Stimulated activated CD4-positive, alpha-beta T cell treated with anti-CD3 and anti-CD28 coated beads, Interleukin-1b, Interleukin-23, amount 100 ng/mL, for 48 hours (primary cell): ENCODE measurements around the gene GPANK1.

Experiments
- DNase-seq: peaks from one replicate; pipeline ENCODE4 v3.0.0-alpha.2; 2020

The GPANK1 gene

DNA sequence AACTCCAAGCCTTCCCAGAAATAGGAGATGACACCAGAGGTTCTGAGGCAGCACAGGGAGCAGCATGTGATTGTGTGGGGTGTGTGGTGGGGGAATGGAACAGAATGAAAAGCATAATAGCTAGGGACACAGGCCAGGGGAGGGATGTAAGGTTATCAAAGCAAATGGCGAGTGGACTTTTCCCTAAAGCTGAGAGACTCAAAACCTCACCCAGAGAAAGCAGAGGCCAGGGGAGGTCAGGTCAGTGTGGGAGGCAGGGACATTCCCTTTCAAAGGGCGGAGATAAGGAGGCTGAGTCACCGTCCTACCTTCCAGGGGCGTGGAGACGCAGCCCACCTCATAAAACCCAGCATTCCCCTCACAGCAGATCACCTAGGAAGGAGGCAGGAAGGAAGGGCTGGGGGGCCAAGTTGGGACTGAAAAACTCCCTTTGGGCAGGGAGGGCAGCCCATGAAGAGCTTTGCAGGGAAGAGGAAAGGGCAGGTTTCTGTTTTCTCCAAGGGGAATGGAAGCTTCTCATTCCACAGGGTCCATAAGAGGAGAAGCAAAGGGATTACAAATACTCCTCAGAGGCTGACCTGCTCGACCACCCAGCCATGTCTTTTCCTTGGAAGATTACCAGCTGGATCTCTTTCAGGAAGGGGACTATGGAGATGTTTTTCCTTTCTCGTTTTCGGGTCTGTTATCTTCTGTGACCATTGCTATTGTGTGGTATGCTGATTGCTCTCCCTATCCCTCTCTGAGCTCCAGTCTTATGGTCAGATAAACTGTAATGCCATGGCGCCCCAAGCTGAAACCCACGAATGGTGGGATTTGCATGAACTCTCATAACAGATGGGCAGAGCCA is 25.7 kb upstream of the GPANK1 start:
- no peak for DNase-seq

DNA sequence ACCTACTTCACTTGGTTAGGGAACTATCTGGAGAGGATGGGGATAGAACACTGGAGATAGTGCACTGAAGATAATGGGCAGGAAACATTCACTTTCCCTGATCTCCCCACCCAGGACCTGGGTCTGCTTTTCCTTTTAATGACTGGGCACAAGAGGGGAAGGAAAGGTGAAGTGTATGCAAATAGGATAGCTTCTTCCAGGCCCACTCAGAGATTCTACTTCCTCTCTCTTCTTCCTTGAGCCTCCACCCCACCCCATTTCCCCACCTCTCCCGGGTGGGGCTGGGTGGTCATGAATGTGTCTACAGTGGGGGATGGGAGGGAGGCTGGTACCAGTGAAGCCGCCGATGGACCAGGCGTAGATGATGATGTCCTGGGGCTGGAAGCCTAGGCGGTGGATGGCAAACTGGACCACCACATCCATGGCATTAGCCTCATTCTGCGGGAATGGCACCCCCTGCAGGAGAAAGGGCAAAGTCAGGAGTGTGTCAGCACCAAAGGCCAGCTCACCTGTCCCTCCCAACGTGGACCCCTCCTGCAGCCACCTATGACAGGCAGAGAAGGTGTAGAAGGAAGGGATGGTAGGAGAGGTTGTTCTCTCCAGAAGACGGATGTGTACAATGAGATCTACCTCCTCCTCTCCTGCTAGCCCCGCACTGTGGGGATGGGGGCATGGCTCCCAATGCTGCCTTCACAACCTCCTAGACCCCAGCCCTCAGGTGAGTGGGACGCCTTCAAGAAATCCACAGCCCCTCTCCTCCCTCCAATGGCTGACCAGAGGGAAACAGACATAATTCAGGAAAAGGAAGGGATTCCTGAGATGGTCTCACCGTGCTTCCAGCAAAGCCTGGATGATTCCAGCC is 24.7 kb upstream of the GPANK1 start:
- DNase-seq, result no peak

DNA sequence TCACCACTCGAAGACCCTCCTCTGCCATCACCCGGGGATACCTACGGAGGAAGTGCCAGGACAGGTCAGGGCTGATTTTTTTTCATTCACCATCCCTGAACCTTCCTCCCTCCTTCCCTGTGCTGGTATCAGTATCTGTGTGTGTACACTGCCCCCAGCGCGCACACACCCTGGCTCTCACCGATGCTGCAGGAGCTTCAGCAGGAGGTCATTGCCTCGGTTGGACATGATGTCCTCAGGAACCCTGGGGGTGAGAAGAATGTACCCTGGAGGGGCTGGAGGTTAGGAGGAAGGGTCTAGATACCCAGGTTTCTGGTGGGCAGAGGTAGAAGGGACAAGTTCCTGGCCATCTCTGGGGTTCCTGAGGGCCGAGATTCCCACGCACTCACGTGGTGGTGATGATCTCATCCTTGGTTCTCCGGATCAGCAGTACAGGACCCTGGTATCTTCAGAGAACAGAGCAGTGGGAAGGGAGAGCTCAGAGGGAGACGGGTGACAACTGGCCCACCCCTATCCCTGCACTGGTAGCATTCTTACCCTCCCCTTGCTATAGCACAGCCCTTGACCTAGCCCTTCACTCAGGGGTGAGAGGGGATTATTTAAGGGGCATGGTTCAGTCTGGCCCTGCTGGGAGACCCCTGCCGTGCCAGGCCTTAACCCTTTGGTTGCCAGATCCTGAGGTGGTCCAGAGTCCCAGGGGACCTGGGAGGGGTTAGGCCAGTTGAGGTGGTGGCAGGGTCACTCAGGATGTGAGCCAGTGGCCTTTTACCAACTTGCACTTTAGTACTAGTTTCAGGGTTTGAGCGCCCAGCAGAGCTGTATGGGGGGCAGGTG is 23.3 kb upstream of the GPANK1 start:
- DNase-seq, result no peak

DNA sequence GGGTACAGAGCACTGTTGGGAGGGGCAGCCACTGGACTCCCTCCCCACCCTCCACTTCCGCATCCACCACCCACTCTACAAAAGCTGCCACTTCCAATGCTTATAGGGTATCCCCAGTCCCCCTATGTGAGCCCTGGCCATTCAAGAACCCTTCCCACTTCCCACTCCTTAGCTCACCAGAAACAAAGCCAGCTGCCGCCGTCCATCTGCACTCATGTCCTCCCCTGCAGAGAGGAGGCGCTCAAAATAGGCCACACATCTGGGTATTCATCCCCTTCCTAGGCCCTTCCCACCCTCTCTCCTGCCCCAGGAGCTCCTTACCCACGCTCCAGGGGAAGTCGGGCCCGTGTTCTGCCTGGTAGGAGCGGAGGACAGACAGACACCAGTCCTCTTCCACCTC is 22.5 kb upstream of the GPANK1 start:
- no peak for DNase-seq

DNA sequence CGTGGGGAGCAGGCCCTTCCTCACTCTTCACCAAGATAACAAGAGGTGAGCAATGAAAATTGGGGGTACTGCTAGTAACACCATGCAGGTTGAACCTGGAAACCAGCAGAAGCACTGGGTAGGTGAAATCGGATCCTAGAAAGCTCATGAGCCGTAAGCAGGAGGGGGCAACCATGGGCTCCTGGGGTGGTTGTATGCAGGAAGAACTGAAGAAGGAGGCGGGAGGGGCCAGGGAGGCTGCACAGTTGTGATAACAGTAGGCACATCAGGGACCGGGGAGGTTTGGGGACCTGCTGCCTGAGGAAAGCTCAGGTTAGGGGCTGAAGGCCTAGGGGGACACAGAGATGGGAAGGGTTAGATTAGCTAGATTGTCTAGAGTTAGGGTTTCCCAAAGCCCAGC is 21.7 kb upstream of the GPANK1 start:
- no peak for DNase-seq

DNA sequence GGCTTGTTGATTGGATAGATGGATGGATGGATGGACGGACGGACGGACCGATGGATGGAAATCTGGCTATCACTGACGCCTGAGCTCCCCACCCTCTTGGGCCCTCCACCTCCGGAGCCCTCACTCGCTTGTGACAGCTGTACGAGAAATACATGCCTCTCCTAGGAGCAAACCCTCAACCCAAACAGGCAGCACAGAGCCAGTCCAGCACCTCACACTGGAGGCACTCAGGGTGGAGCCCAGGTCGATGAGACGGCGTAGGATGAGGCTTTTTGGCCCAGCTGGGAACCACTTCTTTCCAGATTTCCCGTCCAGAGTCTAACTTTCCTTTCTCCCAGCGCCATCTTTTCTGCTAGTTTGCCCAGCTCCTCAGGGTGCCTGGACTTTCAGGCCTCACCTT is 18.8 kb upstream of the GPANK1 start:
- no peak for DNase-seq

DNA sequence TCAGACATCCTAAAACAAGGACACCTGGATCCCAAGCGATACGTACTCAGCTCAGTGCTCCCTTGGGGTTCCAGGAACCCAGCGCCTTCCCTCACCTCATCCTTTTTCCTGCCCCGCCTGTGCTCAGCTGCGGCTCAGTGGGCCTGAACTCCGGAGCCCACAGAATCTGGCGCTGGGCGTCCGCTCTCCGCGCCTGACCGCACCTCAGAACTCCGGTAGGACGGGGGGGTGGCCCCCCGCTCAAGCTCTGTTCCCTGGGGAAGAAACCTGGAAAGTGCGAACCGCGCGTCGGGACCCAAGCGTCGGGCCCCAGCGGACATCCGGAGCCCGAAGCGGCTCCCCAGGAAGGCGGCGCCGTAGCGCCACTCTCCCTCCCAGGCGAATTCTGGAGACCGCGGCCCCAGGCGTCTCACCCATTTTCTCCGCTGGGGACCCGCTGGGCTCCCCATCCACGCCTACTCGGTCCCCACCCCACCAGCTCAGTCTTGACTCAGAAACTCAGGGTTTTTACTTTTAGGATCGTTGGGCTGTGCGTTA is 16.4 kb upstream of the GPANK1 start:
- DNase-seq, result peak; percentile 37

DNA sequence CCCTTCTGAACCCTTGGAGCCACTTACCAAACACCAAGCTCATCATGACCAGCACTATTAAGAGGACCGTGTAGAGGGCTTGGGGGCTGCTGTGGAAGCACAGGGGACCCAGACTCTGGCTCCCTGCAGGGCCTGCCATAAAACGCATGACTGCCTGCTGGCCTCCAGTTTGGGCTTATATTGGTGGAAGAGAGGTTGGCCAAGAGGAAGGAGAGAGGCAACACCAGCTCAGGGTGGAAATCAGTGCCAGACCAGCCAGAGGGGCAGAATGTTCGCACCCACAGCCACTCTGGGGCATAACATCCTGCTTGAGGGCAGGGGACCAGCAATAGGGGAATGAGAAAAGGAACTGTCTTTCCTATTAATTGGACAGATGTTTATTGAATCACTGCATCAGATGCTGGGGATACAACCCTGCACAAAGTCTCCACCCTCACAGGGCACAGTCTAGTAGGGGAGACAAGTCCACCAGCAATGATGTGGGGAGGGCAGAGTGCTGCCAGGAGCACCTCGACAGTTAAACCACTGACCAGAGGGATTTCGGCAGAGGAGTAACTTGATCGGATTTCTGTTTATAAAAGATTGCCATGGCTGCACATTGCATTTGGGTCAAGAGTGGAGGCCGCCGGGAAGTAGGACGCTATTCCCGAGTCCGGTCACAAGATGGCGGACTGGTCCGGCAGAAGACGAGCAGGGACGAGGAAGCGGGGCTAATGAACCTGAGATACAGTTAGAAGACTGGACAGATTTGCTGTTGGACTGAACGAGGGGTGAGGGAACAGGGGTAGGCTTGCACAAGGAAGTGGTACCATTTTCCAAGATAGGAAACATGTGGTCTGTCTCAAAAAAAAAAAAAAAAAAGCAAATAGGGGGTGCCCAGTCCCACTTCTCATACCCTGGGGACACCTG is 15.7 kb upstream of the GPANK1 start, which contains the start of gene LY6G5C:
Gene LY6G5C, minus strand, starts transcription at position 842 of the 909 bp plus-strand sequence. Its CDS starts 694 bp downstream, at position 148.
- peak; percentile 65 for DNase-seq

DNA sequence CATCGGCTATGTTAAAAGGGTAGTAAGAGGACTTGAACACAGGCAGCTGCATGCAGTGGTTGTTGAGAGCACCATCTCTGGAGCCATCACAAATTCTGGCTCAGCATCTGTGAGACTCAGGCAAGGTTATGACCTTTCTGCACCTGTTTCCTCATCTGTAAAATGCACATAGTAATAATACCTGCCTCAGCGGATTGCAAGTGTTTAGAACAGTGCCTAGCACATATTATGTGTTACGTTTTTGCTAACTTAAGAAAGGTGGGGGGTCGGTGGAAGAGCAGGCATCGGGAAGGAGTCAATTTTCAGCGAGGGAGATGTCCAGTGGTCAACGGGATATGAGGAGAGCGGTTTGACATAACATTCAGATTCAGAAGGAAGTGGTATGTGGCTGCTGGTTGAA is 13.2 kb upstream of the GPANK1 start:
- no peak for DNase-seq

DNA sequence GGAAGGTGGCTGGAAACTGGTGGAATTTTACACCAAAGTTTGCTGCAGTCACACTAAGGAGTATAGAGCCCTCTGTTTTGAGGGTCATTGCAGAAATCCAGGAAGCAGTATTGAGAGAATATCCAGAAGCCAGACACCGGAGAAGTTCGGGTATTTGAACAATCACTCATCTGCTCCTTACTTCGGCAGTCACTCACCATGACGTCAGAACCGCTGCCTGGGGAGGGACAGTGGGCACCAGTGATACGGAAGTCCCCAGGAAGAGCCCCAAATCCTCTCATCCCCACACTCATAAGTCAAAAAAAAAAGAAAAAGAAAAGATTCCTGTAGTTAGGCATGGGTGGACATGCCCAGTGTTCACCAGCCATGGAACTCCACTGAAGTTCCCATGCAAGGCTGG is 12.1 kb upstream of the GPANK1 start:
- no peak for DNase-seq

DNA sequence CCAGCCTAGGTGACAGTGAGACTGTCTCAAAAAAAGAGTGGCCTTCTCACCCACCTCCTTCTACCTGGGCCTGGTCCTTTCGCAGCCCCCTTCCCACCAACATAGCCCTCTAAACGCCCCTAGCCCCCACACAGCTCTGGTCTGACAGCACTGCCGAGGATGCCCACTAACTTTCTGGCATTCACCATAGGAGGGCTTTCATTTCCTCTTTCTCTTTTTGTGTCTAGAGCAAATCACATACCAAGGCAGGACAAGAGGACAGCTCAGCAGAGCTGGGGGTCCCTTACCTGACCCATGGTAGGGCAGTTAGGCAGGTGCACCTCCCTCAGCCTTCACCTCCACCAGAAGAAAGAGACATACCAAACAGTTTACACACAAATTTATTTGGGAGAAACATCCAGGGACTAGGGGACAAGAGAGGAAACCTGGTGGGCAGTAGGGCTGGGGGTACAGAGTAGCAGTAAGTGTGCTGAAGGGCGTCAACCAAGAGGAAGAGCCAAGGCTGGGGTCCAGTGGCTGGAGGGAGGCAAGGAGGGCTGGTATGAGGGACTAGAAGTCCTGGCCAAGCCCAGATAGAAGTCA is 11.6 kb upstream of the GPANK1 start:
- no peak for DNase-seq

DNA sequence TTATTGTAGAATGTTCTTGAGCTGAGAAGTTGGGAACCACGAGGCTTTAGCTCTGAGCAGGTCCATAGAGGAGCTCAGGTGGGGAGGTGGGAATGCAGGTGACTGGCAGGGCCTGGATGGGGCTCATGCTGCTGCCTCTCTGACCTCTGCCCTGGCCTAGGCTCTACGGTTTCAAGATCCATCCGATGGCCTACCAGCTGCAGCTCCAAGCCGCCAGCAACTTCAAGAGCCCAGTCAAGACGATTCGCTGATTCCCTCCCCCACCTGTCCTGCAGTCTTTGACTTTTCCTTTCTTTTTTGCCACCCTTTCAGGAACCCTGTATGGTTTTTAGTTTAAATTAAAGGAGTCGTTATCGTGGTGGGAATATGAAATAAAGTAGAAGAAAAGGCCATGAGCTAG is 4.9 kb upstream of the GPANK1 start, which contains the start of gene LY6G5B:
Gene LY6G5B, plus strand, starts transcription at position 301 of the 400 bp plus-strand sequence. CDS start 975 bp downstream, outside the sequence.
- DNase-seq, result no peak

DNA sequence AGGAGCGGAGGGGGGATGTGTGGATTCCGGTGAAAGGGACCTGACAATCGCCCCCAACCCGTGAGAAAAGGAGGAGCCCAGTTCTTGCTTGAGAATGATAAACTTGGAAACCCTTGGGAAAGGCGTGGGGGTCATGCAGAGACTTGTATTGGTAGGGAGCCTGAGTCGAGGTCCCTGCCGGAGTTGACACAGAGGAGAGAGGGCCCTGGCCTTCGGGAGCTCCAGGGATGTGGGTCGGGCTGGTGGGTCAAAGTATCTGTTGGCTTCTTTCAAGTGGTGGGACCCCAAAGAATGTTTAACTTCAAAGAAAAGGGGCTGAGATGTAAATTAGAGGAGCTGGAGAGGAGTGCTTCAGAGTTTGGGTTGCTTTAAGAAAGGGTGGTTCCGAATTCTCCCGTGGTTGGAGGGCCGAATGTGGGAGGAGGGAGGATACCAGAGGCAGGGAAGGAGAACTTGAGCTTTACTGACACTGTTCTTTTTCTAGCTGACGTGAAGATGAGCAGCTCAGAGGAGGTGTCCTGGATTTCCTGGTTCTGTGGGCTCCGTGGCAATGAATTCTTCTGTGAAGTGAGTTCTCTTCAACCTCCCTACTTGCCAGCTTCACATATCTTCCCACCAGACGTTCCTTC is 1.7 kb upstream of the GPANK1 start:
- no peak for DNase-seq

DNA sequence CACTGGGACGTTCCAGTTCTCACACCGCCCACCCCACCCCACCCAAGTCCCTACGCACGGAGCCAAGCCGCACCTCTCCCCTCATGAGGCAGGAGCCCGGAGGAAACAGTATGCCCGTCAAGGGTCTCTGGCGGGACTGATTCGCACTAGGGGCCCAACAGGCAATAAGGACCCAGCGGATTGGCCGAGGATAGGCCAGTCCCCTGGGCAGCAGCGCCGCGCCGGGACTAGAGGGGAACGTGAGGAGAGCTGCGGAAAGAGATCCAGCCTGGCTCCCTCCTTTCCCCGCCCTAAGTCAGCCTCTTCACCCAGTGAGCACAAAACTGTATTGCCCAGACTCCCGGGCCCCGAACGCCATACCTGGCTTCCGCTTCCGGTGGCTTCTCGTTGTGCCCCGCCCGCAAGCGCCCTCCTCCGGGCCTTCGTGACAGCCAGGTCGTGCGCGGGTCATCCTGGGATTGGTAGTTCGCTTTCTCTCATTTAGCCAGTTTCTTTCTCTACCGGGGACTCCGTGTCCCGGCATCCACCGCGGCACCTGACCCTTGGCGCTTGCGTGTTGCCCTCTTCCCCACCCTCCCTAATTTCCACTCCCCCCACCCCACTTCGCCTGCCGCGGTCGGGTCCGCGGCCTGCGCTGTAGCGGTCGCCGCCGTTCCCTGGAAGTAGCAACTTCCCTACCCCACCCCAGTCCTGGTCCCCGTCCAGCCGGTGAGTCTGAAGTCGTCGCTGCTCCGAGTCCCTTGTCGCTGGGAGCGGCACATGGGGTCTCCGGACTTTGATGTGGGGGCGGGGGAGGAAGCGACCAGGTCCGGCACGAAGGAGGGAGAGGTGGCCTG is 922 bp upstream of the GPANK1 start, which contains the start of gene CSNK2B:
Gene CSNK2B, plus strand, starts transcription at position 580 of the 836 bp plus-strand sequence. CDS start 752 bp downstream, outside the sequence.
- peak; percentile 99 for DNase-seq

DNA sequence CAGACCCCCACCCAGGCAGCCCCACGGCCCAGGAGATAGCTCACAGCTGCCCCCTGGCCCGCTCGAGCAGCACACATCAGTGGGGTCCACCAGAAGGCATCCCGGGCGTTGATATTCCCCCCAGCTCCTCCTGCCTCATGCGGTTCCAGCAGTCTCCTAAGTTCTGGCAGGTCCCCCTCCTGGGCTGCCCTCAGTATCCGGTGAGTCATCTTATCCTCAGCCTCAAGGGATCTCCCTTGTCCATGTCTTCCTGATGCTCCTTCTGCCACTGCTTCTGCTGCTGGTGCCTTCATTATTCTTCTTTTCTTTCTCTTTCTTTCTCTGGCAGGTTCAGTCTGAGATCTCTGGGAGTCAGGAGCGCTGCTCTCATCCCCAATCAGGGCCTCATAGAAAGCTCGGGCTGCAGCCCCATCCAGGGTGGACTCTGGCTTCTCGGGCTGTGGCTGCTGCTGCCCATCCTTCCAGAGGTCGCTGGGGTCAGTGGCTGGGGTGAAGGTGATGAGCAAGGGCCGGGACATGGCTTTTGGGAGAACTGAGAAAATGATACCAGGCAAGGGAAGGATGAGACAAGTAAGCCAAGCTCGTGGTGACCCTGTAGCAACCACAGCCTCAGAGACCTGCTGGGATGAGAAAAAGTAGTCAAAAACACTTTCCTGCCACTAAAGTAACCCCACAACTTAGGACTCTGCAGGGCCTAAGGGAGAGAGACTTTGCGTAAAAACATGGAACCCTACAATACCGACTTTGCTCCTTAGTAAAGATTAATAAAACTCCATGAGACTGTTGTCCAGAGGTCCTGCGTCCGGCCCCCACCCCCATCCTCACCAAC is 622 bp downstream of the GPANK1 start:
- no peak for DNase-seq

DNA sequence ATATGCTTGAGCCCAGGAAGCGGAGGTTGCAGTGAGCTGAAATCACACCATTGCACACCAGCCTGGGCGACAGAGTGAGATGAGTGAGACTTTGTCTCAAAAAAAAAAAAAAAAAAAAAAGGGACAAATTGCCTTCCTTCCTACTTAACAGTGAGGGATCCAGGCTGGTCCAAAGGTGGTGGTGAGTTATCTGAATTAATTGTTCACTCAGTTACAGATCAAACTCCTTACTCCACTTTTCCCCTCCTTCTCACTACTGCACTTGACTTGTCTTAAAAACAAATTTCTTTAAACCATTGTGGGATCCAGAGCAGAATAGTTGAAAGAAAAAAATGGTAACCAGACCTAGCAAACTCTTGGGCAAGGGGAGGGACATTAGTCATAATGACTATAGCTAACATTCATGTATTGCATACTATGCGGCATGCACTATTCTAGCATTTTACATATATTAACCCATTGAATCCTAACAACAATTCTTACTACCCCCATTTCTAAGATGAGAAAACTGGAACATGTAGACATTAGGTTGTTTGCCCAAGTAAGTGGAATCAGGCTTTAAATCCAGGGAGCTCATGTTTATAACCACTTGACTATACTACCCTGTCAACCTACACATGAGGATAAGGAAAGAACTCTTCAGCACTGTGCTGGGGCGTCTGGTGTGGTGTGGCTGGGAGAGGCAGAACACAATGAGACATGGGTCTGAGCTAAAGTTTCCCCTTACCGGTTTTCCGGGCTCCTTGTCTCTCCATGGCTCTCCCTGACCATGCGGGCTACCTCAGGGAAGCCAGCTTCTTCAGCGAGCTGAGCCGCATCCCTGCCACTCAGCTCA is 1.5 kb downstream of the GPANK1 start:
- DNase-seq, result no peak

DNA sequence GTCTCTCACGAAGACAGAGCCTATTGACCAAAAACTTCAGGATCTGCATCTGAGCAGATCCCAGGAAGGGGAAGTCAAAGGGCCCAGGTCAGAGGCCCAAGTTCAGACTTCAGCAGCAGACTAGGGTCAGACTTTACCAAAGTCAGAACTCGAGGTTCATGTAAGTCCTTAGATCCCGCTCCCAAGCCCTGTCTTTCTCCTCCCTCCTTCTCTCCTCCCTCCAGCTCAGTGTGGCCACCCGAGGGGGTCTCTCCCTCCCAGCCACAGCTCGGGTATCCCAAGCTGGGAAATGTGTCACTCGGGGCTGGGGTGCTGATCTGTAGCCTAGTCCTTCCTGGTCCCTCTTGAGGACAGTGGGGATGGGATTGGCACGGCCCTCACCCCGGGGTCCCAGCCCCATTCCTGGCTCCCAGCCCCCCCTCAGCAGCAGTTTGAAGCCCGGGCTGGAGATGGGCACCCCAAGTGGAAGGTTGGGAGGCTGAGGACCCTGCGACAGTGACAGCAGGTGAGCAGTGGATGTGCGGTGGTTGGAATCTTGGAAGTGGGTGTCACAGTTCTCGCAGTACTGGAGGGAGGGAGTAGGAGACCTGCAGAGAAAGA is 2.6 kb downstream of the GPANK1 start:
- DNase-seq, result no peak
